ENCODE measurements around the gene HS6ST2. TPM values are rescaled to one million over a fixed set of nuclear protein-coding genes. Genes with fewer than 3 reads are reported as not detected.
A peak's percentile ranks its signal among the peaks of the same experiment; 100 is the strongest.

HS6ST2 gene
- under 1 TPM in 3 of 4 donors, not detected in 1; 0.21 to 0.30 (median 0.24) TPM for total RNA-seq

GRCh38 chrX:132958091-132958703 lies at the start of gene HS6ST2:
HS6ST2 (minus strand) TSS chrX:132958629.
- H3K4me1 ChIP-seq, result peaks cover 22% of the 10 kb centered on the region
- no peaks in the 10 kb centered on the region for H3K9me3 ChIP-seq
- H3K27me3 ChIP-seq, result peaks cover 43% of the 10 kb centered on the region
- H3K36me3 ChIP-seq, result no peaks in the 10 kb centered on the region
- no peak within 1 kb of the TSS for H3K27ac ChIP-seq
- TF ChIP-seq EP300 (IDR thresholded peaks at IDR 0.05) (no peak), CTCF (IDR thresholded peaks at IDR 0.05) (no peak), POLR2A (IDR thresholded peaks at IDR 0.05) (no peak), POLR2AphosphoS5 (IDR thresholded peaks at IDR 0.05) (no peak)
- 44% methylated on average over 34 of the region's 63 CpGs for WGBS
- DNase-seq (ENCODE audit: low spot score in 2 of 2), result no peak
- H3K4me3 ChIP-seq, result peak within 1 kb of the TSS; percentile 50

GRCh38 chrX:133007458-133007857 lies 49.0 kb upstream of the HS6ST2 start:
- WGBS, result 81% methylated on average over 3 of the region's 3 CpGs
- DNase-seq (ENCODE audit: low spot score in 2 of 2), result no peak
- no peaks in the 10 kb centered on the region for H3K4me1 ChIP-seq
- H3K27ac ChIP-seq, result no peak overlapping the region
- no peak overlapping the region for H3K4me3 ChIP-seq
- no peaks in the 10 kb centered on the region for H3K9me3 ChIP-seq
- no peaks in the 10 kb centered on the region for H3K36me3 ChIP-seq
- TF ChIP-seq POLR2AphosphoS5 (IDR thresholded peaks at IDR 0.05), result no peak
- no peak for TF ChIP-seq POLR2A (IDR thresholded peaks at IDR 0.05)
- no peak for TF ChIP-seq EP300 (IDR thresholded peaks at IDR 0.05)
- TF ChIP-seq CTCF (IDR thresholded peaks at IDR 0.05), result no peak
- H3K27me3 ChIP-seq, result no peaks in the 10 kb centered on the region

- Histone ChIP-seq H3K4me1 (no peaks in the 10 kb centered on the region), H3K36me3 (no peaks in the 10 kb centered on the region), H3K4me3 (no peak overlapping the region), H3K27ac (no peak overlapping the region), H3K27me3 (no peaks in the 10 kb centered on the region), H3K9me3 (no peaks in the 10 kb centered on the region)
- DNase-seq (ENCODE audit: low spot score in 2 of 2), result no peak
- TF ChIP-seq EP300 (IDR thresholded peaks at IDR 0.05) (no peak), POLR2A (IDR thresholded peaks at IDR 0.05) (no peak), POLR2AphosphoS5 (IDR thresholded peaks at IDR 0.05) (no peak)
- 88% methylated on average over 1 of the region's 1 CpG for WGBS
Measured at GRCh38 chrX:133005616-133006015, 47.2 kb upstream of the HS6ST2 start.

- 19% methylated on average over 2 of the region's 2 CpGs for WGBS
- DNase-seq (ENCODE audit: low spot score in 2 of 2), result no peak
- no peaks in the 10 kb centered on the region for H3K36me3 ChIP-seq
Measured at GRCh38 chrX:133005042-133005441, 46.6 kb upstream of the HS6ST2 start.

GRCh38 chrX:132999209-132999608 lies 40.8 kb upstream of the HS6ST2 start:
- no peak overlapping the region for H3K27ac ChIP-seq
- 63% methylated on average over 1 of the region's 1 CpG for WGBS
- no peaks in the 10 kb centered on the region for H3K27me3 ChIP-seq
- no peaks in the 10 kb centered on the region for H3K9me3 ChIP-seq
- no peak overlapping the region for H3K4me3 ChIP-seq
- TF ChIP-seq POLR2A (IDR thresholded peaks at IDR 0.05) (no peak), EP300 (IDR thresholded peaks at IDR 0.05) (no peak), POLR2AphosphoS5 (IDR thresholded peaks at IDR 0.05) (no peak), CTCF (IDR thresholded peaks at IDR 0.05) (no peak)
- no peaks in the 10 kb centered on the region for H3K36me3 ChIP-seq
- no peaks in the 10 kb centered on the region for H3K4me1 ChIP-seq
- no peak for DNase-seq (ENCODE audit: low spot score in 2 of 2)

More at GRCh38 chrX:133005042-133005441, 46.6 kb upstream of the HS6ST2 start:
- H3K27me3 ChIP-seq, result no peaks in the 10 kb centered on the region
- H3K4me1 ChIP-seq, result no peaks in the 10 kb centered on the region
- no peak overlapping the region for H3K4me3 ChIP-seq
- no peaks in the 10 kb centered on the region for H3K9me3 ChIP-seq
- no peak overlapping the region for H3K27ac ChIP-seq
- peak in 1 of 2 donors; percentile 26 for TF ChIP-seq CTCF (IDR thresholded peaks at IDR 0.05)
- no peak for TF ChIP-seq POLR2AphosphoS5 (IDR thresholded peaks at IDR 0.05)

GRCh38 chrX:132990835-132991234 lies 32.4 kb upstream of the HS6ST2 start:
- no peaks in the 10 kb centered on the region for H3K36me3 ChIP-seq
- H3K9me3 ChIP-seq, result no peaks in the 10 kb centered on the region
- DNase-seq (ENCODE audit: low spot score in 2 of 2), result no peak
- no peak overlapping the region for H3K27ac ChIP-seq
- H3K27me3 ChIP-seq, result no peaks in the 10 kb centered on the region
- no peaks in the 10 kb centered on the region for H3K4me1 ChIP-seq
- H3K4me3 ChIP-seq, result no peak overlapping the region
- WGBS, result 75% methylated on average over 2 of the region's 2 CpGs
- TF ChIP-seq POLR2A (IDR thresholded peaks at IDR 0.05) (no peak), CTCF (IDR thresholded peaks at IDR 0.05) (no peak), POLR2AphosphoS5 (IDR thresholded peaks at IDR 0.05) (no peak), EP300 (IDR thresholded peaks at IDR 0.05) (no peak)
